Activated CD4-positive, alpha-beta T cell treated with anti-CD3 and anti-CD28 coated beads for 36 hours (primary cell): ENCODE results near the gene RPS18. TPM values are rescaled to one million over a fixed set of nuclear protein-coding genes. Genes with fewer than 3 reads are reported as not detected.

Source experiments
- ATAC-seq: fragments of 200-7000 bp; cut with Tn5 transposase; one replicate; pipeline ENCODE4 v1.10.0; 2021; ENCODE audit warnings: mild to moderate bottlenecking, moderate library complexity
- CTCF ChIA-PET: fragments of 350-600 bp; sonication (Branson Sonifier 250); formaldehyde crosslinking; loops from one replicate; lab custom pipeline; 2021; ENCODE audit warnings: antibody characterized with exemption; lab: Charles Lee
- POLR2A ChIA-PET: fragments of 350-600 bp; sonication (Branson Sonifier 250); formaldehyde crosslinking; loops from one replicate; lab custom pipeline; 2021; ENCODE audit warnings: antibody characterized with exemption, inconsistent platforms; lab: Charles Lee
- DNase-seq: peaks from one replicate; pipeline ENCODE4 v3.0.0-alpha.2; 2020
- H3K27ac Mint-ChIP-seq: one replicate; pipeline ENCODE4 v1.8.0; 2021; ENCODE audit warnings: mixed read lengths
- H3K27me3 Mint-ChIP-seq: one replicate; pipeline ENCODE4 v1.8.0; 2021; ENCODE audit warnings: mixed read lengths
- H3K36me3 Mint-ChIP-seq: one replicate; pipeline ENCODE4 v1.8.0; 2021; ENCODE audit warnings: low read depth, mixed read lengths
- H3K4me1 Mint-ChIP-seq: one replicate; pipeline ENCODE4 v1.8.0; 2021; ENCODE audit warnings: mixed read lengths
- H3K4me3 Mint-ChIP-seq: one replicate; pipeline ENCODE4 v1.8.0; 2021; ENCODE audit warnings: mild to moderate bottlenecking, moderate library complexity, mixed read lengths
- H3K9me3 Mint-ChIP-seq: one replicate; pipeline ENCODE4 v1.8.0; 2021; ENCODE audit warnings: low read depth, mixed read lengths
- intact Hi-C, 2 experiments: fragments of 100-400 bp; cut with DNase I in 1 of 2; cut with micrococcal nuclease in 1 of 2; formaldehyde crosslinking; loops; one replicate each; pipeline versions ENCODE4 v1.14.2 to v1.15.1; 2022 to 2024; cut with DNase I, micrococcal nuclease
- total RNA-seq, 2 experiments: library from RNA; stranded (reverse); gene quantifications; one replicate each; pipeline ENCODE4 v1.2.3, GENCODE V29; 2021

Gene RPS18
- total RNA-seq, 2 experiments from 2014 or later = 2,706 to 4,631 TPM

- H3K27ac Mint-ChIP-seq = peak within 1 kb of the TSS; percentile 97
Measured at GRCh38 chr6:33288921-33289783, 17.3 kb downstream of the RPS18 start, which contains the start of the genes PFDN6 and WDR46. PFDN6 (plus strand) TSS chr6:33289601; CDS start chr6:33289857, 256 bp downstream. WDR46 (minus strand) TSS chr6:33289239; CDS start chr6:33289170, 69 bp downstream.

GRCh38 chr6:33289784-33290315, 18.0 kb downstream of the RPS18 start:
- H3K27ac Mint-ChIP-seq = peak overlapping the region; percentile 97
- no peak for ATAC-seq
- peaks cover 37% of the 10 kb centered on the region for H3K4me1 Mint-ChIP-seq
- CTCF ChIA-PET = interaction anchor here (0.6 to 3.0 kb wide), 7 partner anchors 9 to 281 kb away, joined by 3 to 17 read pairs (median 7); partner anchors contain the start of genes B3GALT4 and RGL2
- no peaks in the 10 kb centered on the region for H3K27me3 Mint-ChIP-seq
- POLR2A ChIA-PET = interaction anchor here (0.6 to 2.9 kb wide), 8 partner anchors 9 to 437 kb away, joined by 3 to 25 read pairs (median 4); partner anchors contain the start of genes B3GALT4, RGL2, RPS18 and VPS52
- H3K36me3 Mint-ChIP-seq = peaks cover 47% of the 10 kb centered on the region
- intact Hi-C loops = loop anchor here (1.0 to 5.0 kb wide), 12 partner anchors 9 to 1113 kb away; partner anchors contain the start of genes B3GALT4 (in 2 of the 2), KIFC1 (in 2 of the 2), AGPAT1 (in 1 of the 2) and LEMD2 (in 1 of the 2)
- no peaks in the 10 kb centered on the region for H3K9me3 Mint-ChIP-seq
- no peak for DNase-seq
- peak overlapping the region; percentile 98 for H3K4me3 Mint-ChIP-seq

More at GRCh38 chr6:33288921-33289783, 17.3 kb downstream of the RPS18 start, which contains the start of the genes PFDN6 and WDR46:
- ATAC-seq = peak; percentile 98
- peak; percentile 87 for DNase-seq
- Mint-ChIP-seq H3K4me1 (peaks cover 37% of the 10 kb centered on the region), H3K9me3 (no peaks in the 10 kb centered on the region), H3K36me3 (peaks cover 52% of the 10 kb centered on the region), H3K27me3 (no peaks in the 10 kb centered on the region), H3K4me3 (peak within 1 kb of the TSS; percentile 98)
- intact Hi-C loops = loop anchor here (1.0 to 5.0 kb wide), 12 partner anchors 10 to 1112 kb away; partner anchors contain the start of genes B3GALT4 (in 2 of the 2), KIFC1 (in 2 of the 2), AGPAT1 (in 1 of the 2) and LEMD2 (in 1 of the 2)
- ChIA-PET CTCF (interaction anchor here (0.5 to 3.0 kb wide), 9 partner anchors 10 to 422 kb away, joined by 3 to 17 read pairs (median 6); partner anchors contain the start of genes B3GALT4, HLA-DPA1, RGL2 and RPS18), POLR2A (interaction anchor here (0.6 to 2.9 kb wide), 12 partner anchors 10 to 436 kb away, joined by 3 to 25 read pairs (median 3); partner anchors contain the start of genes B3GALT4, RGL2, RPS18 and VPS52)

GRCh38 chr6:33290459-33290858, 18.6 kb downstream of the RPS18 start:
- CTCF ChIA-PET = interaction anchor here (0.6 to 3.0 kb wide), 5 partner anchors 9 to 171 kb away, joined by 3 to 17 read pairs (median 7); partner anchors contain the start of genes B3GALT4 and RGL2
- intact Hi-C loops = no loop called here
- no peak for ATAC-seq
- Mint-ChIP-seq H3K4me1 (peaks cover 37% of the 10 kb centered on the region), H3K27ac (peak overlapping the region; percentile 97), H3K27me3 (no peaks in the 10 kb centered on the region), H3K9me3 (no peaks in the 10 kb centered on the region), H3K36me3 (peaks cover 46% of the 10 kb centered on the region), H3K4me3 (peak overlapping the region; percentile 98)
- POLR2A ChIA-PET = interaction anchor here (2.9 kb wide), 1 partner anchor 14 kb away, joined by 25 read pairs; the partner anchor contains the start of gene B3GALT4
- no peak for DNase-seq

GRCh38 chr6:33292996-33293682, 21.3 kb downstream of the RPS18 start:
- CTCF ChIA-PET = interaction anchor here (0.5 to 0.9 kb wide), 2 partner anchors 52 to 183 kb away, joined by 3 read pairs; no protein-coding TSS in a partner anchor
- intact Hi-C loops = no loop called here

GRCh38 chr6:33294086-33294823, 22.4 kb downstream of the RPS18 start:
- no peak for DNase-seq
- no peaks in the 10 kb centered on the region for H3K9me3 Mint-ChIP-seq
- H3K27ac Mint-ChIP-seq = peak overlapping the region; percentile 1
- CTCF ChIA-PET = no interaction called here
- peaks cover 28% of the 10 kb centered on the region for H3K4me1 Mint-ChIP-seq
- no peaks in the 10 kb centered on the region for H3K27me3 Mint-ChIP-seq
- intact Hi-C loops = no loop called here
- H3K36me3 Mint-ChIP-seq = peaks cover 27% of the 10 kb centered on the region
- POLR2A ChIA-PET = no interaction called here
- no peak for ATAC-seq
- H3K4me3 Mint-ChIP-seq = no peak overlapping the region

More at GRCh38 chr6:33292996-33293682, 21.3 kb downstream of the RPS18 start:
- ATAC-seq (no peak), DNase-seq (no peak)
- peaks cover 30% of the 10 kb centered on the region for H3K36me3 Mint-ChIP-seq
- no peaks in the 10 kb centered on the region for H3K27me3 Mint-ChIP-seq
- no peak overlapping the region for H3K4me3 Mint-ChIP-seq
- peaks cover 30% of the 10 kb centered on the region for H3K4me1 Mint-ChIP-seq
- no peak overlapping the region for H3K27ac Mint-ChIP-seq
- POLR2A ChIA-PET = no interaction called here
- H3K9me3 Mint-ChIP-seq = no peaks in the 10 kb centered on the region

GRCh38 chr6:33295621-33296369, 23.9 kb downstream of the RPS18 start:
- Mint-ChIP-seq H3K9me3 (no peaks in the 10 kb centered on the region), H3K27ac (no peak overlapping the region), H3K36me3 (peaks cover 24% of the 10 kb centered on the region), H3K27me3 (no peaks in the 10 kb centered on the region), H3K4me1 (peaks cover 27% of the 10 kb centered on the region), H3K4me3 (no peak overlapping the region)
- POLR2A ChIA-PET = no interaction called here
- CTCF ChIA-PET = interaction anchor here (0.6 kb wide), 1 partner anchor 141 kb away, joined by 3 read pairs; no protein-coding TSS in a partner anchor
- intact Hi-C loops = loop anchor here in 1 of 2 experiments (5.0 kb wide), 1 partner anchor 323 kb away; no protein-coding TSS in a partner anchor
- no peak for ATAC-seq
- DNase-seq = no peak

GRCh38 chr6:33296797-33297405, 25.0 kb downstream of the RPS18 start:
- ChIA-PET POLR2A (no interaction called here), CTCF (interaction anchor here (0.7 to 1.6 kb wide), 3 partner anchors 18 to 107 kb away, joined by 3 to 4 read pairs (median 3); no protein-coding TSS in a partner anchor)
- Mint-ChIP-seq H3K27ac (no peak overlapping the region), H3K4me3 (peak overlapping the region; percentile 80), H3K36me3 (peaks cover 26% of the 10 kb centered on the region), H3K4me1 (peaks cover 25% of the 10 kb centered on the region), H3K9me3 (no peaks in the 10 kb centered on the region), H3K27me3 (no peaks in the 10 kb centered on the region)
- ATAC-seq = no peak
- no peak for DNase-seq
- intact Hi-C loops = loop anchor here in 1 of 2 experiments (5.0 kb wide), 1 partner anchor 325 kb away; no protein-coding TSS in a partner anchor

GRCh38 chr6:33297406-33297955, 25.6 kb downstream of the RPS18 start:
- Mint-ChIP-seq H3K9me3 (no peaks in the 10 kb centered on the region), H3K36me3 (peaks cover 28% of the 10 kb centered on the region), H3K27ac (peak overlapping the region; percentile 51), H3K4me3 (peak overlapping the region; percentile 80), H3K4me1 (peaks cover 25% of the 10 kb centered on the region), H3K27me3 (no peaks in the 10 kb centered on the region)
- DNase-seq (peak; percentile 37), ATAC-seq (no peak)
- ChIA-PET POLR2A (interaction anchor here (0.6 to 1.0 kb wide), 3 partner anchors 20 to 1724 kb away, joined by 3 to 6 read pairs (median 3); partner anchors contain the start of gene B3GALT4), CTCF (interaction anchor here (0.7 to 1.6 kb wide), 3 partner anchors 19 to 107 kb away, joined by 3 to 4 read pairs (median 3); no protein-coding TSS in a partner anchor)
- intact Hi-C loops = loop anchor here in 1 of 2 experiments (5.0 kb wide), 1 partner anchor 325 kb away; no protein-coding TSS in a partner anchor
